ENCODE measurements around the gene KATNIP.
"Not testable (repeated sequence)": the region's sequence is repeated elsewhere in the genome, so short reads cannot be mapped to it uniquely, and the experiment has no call there.

Gene KATNIP

DNA sequence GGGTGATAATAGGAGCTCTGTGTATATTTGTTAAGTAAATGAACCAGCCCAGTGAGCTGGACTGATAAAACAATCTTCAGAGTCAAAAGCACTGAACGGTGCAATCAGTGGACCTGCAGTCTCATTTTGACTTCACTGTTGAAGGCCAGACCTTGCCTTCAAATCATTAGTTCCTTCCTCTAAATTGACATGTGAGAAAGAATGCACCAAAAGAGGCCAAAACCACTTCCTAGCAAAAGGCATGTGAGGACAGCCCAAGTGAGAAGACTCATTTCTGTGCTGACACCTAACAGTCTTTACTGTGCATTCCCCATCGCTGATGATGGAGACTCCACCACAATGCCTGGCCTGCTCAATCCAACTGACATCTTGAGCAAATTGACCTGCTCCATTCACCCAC is 10.8 kb upstream of the KATNIP start:
- no peak for DNase-seq

DNA sequence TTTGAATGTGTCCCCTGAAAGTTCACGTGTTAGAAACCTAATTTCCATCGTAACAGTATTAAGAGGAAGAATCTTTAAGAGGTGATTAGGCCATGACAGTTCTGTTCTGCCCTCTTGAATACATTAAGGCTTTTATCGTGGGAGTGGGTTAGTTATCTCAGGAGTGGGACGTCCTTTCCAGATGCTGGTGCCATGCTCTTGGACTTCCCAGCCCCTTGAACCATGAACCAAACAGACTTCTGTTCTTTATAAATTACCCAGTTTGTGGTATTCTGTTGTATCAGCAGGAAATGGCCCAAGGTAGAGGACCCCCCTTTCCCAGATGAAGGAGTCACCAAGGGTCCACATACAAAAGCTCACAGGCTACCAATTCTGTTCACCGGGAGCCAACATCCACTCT is 10.3 kb upstream of the KATNIP start:
- no peak for DNase-seq

DNA sequence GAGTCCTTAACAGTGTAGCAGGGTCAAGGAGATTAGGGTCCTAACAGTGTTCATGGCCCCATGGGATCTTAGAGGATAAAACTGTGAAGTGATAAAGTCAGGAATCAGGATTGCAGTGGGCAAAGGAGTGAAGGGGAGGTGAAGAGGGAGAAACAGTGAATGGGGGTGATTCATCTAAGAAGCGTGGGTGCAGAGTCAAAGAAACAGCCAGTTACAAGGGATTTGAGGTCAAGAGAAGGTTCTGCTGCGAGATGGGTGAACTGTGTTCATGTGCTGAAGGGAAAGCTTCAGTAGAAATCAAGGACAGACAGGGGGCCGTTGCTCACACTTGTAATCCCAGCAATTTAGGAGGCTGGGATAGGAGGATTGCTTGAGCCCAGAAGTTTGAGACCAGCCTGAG is 6.1 kb upstream of the KATNIP start:
- no peak for DNase-seq

DNA sequence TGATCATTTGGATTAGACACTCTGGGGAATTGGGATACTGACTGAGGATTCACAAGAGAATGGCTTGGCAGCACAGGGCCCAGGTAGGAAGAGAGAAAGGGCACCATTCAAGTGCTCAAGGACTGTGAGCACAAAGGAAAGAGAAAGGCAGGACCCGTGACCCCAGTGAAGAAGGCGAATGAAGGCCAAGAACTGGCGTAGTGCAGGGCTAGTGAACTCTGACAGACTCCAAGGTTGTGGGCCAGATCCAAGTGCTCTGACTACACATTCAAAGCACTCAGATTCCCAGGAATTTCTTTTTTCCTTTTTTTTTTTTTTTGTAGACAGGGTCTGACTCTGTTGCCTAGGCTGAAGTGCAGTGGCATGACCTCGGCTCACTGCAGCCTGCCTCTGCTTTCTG is 5.3 kb upstream of the KATNIP start:
- no peak for DNase-seq

DNA sequence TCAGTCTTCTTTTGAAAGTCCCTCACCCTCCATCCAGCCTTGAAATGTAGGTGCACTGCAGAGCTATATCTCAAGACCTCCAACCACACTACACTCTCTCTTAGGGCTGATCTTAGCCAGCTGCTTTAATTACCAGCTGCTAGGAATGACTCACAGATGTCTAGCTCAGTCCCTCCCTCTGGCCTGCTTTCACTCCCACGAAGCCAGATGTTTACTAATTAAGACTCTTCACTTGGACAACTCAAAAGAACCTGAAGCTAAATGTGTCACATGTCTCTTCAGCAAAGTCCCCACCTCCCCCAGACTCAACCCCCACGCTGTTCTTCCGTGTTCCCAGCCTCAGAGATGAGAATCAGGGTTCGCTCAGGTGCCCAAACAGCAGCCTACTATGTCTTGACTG is 2.8 kb upstream of the KATNIP start:
- DNase-seq: no peak

DNA sequence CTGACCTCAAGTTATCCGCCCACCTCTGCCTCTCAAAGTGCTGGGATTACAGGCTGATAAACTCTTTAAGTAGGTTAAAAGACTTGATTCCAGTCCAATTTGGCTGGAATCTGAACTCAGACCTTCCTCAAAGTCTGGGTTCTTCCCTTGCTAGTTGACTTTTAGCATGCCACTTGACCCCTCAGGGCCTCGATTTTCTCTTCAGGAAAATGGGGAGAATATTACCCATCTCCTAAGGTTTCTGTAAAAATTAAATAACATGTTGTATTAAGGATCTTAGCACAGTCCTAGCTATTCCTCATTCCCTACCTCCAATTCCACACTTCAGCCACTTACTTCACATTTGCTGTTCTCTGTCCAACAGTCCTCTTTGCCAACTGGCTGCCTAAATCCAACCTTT is 2.1 kb upstream of the KATNIP start:
- DNase-seq: no peak

DNA sequence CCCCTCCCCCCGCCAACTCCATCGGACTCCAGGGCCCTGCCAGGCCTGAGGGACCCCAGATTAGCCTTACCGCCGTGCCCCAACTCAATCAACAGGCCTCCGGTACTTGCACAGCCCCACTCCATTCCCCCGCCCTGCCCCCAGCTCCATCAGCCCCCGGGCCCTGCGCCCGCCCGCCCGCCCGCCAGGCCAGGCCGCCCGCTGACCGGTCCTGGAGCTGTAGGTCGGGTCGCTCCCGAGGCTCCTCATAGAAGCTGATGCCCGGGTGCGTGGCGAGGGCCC is 539 bp upstream of the KATNIP start:
- no peak for DNase-seq

DNA sequence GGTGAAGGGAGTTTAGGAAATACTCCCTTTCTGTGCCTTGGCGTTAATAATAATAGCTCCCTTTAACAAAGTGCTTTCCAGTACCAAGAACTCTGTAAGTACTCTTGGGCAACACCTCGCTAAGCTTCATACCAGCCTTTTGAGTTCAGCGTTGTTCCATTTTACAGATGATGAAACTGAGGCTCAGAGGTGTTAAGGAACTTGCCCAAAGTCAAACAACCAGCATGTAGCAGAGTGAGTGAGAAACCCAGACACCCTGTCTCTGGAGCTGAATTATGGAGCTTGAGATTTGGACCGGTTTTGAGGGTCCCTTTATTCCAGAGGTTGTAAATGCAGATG is 607 bp downstream of the KATNIP start:
- DNase-seq: no peak

DNA sequence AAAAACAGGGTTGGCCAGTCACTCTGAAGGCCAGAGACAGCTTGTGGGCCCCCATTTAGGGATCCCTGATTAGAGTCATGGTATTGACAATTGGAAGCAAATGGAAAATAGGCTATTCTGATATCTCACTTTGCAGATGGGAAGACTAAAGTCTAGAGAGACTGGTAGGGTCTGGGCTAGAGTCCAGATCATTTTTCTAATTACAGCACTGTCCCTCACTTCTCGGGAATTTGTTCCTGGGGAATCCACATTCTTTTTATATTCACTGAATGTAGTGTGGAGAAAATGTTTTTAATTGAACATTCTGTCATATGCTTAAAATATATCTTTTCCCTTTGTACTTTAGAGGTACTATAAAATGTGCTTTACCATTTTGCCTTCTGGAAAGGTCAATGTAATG is 1.1 kb downstream of the KATNIP start:
- DNase-seq: no peak

DNA sequence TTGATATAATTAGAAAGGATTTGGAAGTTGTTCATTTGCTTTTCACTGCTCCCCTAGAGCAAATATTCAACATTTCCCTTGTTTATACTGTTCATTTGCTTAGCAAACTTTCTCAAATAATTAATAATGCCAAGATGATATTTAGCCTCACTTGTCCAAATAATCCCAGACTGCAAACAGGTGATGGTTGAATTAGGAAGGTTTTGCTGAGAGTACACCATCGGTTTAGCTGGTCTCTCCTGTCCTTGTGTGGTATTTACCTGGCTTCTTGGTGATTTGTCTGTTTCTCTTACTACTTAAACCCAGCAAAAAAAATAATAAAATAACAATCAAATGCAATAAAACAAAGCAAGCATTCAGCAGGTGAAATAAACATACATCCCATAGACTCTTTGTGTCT is 6.5 kb downstream of the KATNIP start:
- DNase-seq: no peak

DNA sequence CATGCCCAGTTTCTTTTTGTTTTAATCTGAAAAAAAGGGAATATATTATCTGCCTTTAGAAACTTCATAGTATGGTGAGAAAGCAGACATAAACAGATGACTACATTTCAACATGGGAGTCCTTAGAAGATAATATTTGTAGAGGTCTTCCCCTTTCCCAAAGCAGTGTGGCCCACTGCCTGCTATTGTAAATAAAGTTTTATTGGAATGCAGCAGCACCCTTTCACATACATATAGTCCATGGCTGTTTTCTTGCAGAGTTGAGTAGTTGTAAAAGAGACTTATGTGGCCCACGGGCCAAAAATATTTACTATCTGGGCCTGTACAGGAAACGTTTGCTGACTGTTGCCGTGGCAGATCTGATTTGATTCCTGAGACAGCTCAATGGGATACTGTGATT is 8.5 kb downstream of the KATNIP start:
- DNase-seq: no peak

DNA sequence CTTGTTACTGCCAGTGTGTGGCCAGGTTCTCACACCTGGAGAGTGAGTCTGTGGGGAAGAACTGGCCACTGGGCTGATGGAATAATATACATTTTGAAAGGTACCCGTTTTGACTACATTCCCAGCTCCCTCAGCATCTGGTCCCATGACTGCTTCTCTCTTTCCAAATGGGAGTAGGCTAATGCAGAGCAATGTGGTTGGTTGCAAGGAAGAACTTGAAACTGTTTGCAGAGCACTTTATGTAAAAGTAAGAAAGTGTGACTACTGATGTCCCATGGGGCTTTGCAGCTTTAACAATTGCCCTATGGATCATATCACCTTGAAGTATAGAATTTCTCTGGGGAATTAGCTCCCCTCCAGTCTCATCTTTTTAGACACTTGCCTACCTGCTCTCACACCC is 9.0 kb downstream of the KATNIP start:
- DNase-seq: no peak

DNA sequence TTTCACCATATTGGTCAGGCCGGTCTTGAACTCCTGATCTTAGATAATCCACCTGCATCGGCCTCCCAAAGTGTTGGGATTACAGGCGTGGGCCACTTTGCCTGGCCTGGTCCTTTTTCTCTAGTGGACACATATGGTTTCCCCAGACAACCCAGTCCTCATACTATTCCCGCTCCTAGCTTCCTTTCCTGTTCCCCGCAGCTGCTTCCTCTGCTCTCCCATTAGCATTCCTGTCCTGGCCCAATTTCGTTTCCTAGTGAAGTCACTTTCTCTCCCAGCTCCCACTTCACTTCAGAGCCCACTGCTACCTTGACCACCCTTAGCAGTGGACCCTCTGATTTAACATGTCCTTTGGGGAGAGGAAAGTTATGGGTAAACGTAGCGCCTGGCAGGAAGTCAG is 11.3 kb downstream of the KATNIP start:
- DNase-seq: no peak

DNA sequence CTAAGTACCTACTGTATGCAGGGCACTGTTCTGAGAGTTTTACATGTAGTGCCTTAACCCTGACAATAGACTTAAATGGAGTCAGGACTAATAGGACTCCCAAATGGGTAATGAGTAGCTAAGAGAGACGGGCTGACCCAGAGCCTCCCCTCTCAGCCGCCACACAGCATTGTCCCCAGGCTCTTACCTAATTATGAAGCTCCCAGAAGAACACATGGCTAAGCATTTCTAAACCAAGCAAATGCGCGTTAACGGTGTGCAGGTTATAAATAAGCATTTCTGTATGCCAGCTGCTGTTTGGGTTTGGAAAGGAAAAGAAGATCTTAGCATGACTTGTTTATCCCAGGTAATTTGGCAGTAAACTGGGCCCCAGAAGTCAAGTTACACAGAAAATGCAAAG is 14.3 kb downstream of the KATNIP start:
- no peak for DNase-seq

DNA sequence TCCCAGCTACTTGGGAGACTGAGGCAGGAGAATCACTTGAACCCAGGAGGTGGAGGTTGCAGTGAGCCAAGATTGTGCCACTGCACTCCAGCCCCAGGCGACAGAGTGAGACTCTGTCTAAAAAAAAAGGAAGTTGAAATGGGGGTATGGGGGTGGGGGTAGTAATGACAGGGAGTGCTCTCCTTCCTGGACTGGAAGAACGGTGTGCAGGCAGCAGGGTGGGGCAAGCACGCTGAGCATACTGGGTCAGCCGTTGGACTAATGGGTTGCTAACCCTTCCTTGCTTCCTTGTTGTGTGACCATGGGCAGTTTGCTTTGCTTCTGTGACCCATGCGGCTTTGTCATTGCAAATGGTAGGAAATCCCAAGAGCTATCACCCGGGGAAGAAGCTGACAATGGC is 16.5 kb downstream of the KATNIP start:
- no peak for DNase-seq

DNA sequence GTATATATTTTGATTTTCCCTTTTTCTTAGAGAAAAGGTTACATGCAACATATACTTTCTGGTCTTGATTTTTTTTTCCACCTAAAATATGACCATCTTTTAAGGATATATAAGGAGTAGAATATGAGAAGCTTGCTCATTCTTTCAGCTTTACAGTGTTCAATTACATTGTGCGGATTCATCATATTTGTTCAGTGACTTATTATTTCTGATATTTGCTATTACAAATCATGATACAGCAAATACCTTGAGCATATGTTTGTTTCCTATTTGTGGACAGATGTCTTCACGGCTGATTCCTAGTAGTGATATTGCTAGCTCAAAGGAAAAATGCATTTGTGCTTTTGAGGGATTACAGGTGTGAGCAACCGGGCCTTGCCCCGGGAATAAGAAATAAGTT is 18.1 kb downstream of the KATNIP start:
- DNase-seq: no peak

DNA sequence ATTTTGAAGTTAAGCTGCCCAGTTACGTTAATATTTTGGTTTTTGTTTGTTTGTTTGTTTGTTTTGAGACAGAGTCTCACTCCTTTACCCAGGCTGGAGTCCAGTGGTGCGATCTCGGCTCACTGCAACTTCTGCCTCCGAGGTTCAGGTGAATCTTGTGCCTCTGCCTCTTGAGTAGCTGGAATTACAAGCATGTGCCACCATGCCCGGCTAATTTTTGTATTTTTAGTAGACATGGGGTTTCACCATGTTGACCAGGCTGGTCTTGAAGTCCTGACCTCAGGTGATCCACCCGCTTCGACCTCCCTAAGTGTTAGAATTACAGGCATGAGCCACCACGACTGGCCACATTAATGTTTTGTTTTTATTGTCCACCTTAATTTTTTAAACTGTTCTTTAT is 21.0 kb downstream of the KATNIP start:
- DNase-seq: not testable (repeated sequence)

DNA sequence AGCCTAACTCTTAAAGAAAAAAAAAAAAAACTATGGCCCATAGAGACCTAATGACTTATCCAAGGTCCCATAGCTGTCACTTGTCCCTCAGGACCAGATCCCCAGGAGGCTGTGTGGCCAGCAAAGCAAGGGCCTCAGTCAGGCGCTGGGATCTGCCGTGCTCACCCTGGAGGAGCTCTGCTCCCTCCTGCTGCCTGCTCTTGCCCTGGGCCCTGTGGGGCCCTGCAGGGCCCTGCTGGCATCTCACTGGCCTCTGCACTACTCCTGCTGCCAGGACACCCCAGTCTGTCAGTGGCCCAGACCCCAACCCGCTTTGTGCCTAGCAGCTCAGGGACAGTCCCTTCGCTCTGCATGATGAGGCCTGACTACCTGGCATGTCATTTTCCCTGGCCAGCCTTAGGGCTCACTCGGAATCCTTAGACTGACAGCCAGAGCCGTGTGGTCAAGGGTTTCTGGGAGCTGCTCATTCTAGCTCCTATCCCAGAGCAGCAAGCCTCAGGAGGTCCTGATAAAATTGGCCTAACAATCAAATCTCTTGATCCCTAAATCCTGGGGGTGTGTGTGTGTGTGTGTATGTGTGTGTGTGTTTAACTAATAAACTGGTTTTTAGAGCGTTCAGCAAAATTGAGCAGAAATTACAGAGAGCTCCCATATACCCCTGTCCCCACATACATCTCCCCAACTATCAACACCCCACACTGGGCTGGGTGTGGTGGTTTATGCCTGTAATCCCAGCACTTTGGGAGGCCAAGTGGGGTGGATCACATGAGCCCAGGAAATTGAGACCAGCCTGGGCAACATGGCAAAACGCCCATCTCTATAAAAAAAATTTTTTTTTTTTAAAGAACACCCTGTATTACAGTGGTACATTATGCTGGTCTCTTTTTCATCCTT is 21.7 kb downstream of the KATNIP start:
- no peak for DNase-seq

DNA sequence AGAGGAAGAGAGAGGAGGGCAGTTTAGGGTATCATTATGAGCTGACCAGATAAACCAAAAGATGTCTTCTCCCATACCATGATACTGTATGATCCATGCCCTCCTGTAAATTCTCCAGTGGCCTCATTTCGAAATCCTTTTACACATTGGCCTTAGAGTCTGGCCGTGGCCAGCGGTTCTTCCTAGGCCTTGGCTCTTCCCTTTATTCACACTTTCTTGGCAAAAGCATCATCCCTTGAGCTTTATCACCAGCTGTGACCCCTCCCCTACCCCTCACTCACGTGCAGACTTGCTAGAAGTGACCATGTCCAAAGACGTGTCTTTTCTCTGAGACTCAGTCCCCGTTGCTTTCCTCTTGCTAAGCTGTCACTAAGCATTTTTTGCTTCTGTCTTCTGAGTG is 22.8 kb downstream of the KATNIP start:
- DNase-seq: no peak

DNA sequence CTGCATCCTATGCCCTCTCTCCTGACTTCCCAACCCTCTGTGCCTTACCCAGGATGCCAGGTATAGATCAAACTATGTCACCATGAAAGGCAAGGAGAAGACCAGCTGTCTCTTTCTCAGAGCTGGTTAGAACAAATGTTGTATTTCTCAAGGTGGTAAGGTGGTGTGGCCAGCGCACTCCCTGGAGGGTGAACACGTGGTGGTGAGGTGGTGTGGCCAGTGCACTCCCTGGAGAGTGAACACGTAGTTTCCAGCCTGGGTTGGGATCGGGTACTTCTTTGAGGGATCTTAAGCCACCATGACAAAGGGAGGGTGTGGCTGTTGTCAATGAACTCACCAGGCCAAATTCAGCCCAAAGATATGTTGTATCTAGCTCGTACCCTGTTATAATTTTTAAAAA is 26.8 kb downstream of the KATNIP start:
- DNase-seq: no peak

DNA sequence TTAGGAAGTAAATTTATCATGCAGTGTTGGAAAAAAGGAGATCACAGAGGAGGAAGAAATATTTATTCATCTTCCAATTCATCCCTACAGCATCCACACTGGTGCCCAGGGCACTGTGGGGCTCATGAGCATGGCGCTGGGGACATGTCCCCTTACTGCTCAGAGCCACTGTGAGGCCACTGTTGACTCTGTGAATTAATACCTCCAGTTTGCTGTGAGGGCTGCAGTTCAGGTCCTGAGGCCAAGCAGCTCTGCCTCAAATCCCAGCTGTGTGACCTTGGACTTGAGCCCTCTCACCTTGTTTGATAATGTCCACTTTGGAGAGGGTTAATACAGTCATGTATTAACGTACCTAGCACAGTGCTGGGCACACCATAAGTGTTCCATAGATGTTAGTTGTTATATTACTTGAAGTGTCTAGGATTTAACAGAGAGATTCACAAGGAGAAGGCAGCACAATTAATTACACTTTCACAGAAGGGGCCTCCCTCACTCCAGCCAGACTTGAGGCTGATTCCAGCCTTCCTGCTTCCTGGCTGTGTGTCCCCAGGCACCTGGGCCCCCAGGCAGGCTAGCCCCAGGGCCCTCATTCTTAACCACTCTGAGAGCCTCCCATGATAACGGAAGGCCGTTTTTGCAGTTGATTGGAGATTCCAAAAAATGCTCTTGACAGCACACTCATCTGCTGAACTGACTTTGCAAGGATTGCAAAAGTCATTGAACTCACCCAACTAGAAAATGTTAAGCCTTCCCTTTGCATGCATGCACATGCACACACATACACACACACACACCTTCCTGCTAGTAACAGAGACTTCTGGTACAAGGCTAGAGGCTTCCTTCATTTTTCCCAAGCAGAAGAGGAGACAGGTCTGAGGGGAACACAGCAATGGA is 29.4 kb downstream of the KATNIP start:
- no peak for DNase-seq

DNA sequence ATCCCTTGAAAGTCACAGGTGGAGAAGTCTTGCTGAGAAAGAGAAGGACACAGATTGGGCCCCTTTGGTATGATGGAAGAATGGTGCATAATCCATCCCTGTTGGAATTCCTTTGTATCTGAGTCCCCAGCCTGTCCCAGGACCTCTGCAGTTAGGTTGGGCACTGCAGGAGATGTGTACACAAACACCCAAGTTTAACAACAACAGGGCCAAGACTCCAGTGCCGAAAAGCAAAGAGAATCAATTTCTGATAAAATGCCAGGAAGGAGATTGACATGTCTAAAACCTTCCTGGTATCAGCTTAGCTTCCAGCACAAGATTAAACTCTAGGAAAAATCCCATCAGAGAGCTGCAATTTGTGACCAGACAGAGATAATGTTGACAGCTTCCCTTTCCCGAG is 32.9 kb downstream of the KATNIP start:
- DNase-seq: no peak

DNA sequence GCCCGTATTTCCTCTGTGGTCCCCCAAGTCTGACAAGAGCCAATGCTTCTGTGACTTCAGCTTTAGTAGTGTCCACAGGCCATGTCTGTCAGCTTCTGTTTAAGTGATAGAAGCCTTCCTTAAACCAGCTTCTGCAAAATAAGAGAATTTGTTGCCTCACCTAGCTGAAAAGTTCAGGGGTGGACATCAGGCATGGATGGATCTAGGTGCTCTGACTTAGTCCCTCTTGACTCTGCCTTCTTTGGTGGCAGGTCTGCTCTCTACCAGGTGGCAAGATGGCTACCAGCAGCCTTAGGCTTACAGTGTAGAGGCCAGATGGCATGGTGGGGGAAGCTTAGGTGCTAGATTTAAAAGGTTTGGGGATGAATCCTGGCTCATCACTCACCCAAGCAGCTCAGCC is 33.7 kb downstream of the KATNIP start:
- DNase-seq: no peak

DNA sequence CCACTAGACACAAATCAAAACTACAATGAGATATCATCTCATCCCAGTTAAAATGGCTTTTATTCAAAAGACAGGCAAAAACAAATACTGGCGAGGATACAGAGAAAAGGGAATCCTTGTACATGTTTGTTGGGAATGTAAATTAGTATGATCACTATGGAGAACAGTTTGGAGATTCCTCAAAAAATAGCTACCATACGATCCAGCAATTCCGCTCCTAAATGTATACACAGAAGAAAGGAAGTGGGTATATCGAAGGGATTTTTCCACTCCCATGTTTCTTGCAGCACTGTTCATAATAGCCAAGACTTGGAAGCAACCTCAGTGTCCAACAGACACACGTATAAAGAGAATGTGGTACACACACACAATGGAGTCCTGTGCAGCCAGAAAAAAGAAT is 35.3 kb downstream of the KATNIP start:
- no peak for DNase-seq

DNA sequence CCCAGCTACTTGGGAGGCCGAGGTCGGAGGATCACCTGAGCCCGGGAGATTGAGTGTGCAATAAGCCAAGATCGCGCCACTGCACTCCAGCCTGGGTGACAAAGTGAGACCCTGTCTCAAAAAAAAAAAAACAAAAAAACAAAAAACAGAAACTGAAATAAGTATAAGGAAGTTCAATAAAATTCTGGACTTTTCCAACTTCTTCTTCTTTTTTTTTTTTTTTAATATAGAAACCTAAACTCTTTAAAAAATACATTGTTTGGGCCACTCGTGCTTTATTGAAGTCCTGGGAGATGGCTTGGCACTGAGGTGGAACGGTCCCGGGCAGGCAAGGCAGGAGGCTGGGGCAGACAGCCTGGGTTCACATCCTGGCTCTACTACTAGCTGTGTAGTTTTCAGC is 36.8 kb downstream of the KATNIP start:
- DNase-seq: no peak
